NCI-H2171 treated with DMSO at 0.1 percent for 48 hours (cell line): ENCODE data around the gene MMD.
"Not testable (repeated sequence)": the region's sequence is repeated elsewhere in the genome, so short reads cannot be mapped to it uniquely, and the experiment has no call there.

Source experiments
- DNase-seq: peaks from one replicate; lab custom pipeline; 2025; lab: John Stamatoyannopoulos, UW

MMD gene

DNA sequence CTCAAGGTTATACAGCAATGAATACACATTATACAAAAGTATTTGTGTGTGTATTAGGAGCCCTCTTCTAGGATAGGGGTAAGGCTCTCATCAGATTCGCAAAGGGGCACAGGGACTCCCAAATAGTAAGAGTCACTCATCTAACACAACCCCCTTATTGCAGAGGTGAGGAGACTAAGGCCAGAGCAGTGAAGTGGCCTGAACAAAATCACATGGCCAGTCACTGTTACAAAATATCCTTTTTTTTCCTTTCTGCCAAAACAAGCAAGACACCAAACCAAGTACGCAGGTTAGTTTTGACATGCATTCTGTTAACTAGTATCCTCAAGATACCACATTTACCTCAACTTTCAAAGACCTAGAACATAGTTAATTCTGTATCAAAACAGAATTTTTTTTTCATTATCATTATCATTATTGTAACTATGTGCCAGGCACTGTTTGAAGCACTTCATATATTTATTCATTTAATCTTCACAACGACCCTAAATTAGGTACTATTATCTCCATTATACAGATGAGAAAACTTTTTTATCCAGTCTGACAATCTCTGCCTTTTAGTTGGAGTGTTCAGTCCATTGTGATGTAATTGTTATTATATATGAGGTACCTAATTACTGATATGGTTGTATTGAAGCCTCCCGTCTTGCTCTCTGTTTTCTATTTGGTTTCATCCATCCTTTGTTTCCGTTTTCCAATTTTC is 25.7 kb downstream of the MMD start:
- DNase-seq: no peak

GRCh38 chr17:55394357-55395021 is 27.1 kb downstream of the MMD start:
- peak; percentile 35 for DNase-seq

DNA sequence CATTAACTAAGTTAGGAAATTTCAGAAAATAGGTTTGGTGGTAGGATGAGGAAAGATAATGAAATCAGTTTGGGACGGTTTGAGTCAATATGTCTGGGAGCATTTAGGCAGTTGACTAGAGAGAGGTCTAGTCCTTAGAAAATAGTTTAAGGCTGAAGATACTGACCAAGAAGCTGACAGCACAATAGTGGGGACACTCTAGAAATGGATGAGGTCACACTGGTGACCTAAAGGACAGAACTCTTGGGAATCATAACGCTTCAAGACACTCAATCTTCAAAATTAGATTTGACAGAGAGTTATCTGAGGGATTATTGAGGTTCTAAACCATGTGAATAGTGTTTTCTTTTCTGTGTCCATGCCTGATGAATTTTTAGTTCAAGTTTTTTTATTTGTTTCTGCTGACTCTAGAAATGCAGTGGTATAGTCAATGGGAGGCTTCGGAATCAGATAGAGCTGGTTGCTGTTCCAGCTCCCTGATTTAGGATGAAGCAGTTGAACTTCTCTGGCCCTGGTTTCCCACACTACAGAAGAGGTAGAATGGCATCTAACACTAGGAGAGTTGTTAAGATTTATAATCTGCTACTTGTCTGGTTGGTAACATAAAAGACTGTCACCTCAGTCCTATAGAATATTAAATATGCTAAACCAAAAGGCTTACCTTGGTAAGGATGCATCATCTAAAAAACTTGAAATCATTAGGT is 29.7 kb downstream of the MMD start:
- DNase-seq: no peak

DNA sequence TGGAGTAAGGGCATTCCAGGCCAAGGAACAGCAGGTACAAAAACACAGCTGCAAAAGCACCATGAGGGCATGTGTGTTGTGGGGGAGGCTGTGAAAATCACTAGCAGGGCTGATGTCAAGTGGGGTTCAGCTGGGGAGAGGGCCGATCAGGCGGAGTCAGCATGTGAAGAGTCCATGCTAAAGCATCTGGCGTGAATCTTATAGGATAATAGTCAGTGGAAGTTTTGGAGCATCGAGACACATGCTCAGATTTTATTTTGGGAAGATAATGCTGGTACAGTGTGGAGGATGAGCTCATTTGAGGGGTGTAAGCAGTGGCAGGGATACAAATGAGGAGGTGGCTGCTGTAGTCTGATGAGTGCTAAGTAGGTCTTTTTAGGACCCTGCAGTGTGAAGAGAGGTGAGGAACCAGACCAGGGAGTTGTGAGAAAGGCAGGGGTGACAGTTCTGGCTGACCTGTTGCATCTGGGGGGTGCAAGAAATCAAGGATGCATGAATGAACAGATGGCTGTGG is 30.3 kb downstream of the MMD start:
- DNase-seq: no peak

DNA sequence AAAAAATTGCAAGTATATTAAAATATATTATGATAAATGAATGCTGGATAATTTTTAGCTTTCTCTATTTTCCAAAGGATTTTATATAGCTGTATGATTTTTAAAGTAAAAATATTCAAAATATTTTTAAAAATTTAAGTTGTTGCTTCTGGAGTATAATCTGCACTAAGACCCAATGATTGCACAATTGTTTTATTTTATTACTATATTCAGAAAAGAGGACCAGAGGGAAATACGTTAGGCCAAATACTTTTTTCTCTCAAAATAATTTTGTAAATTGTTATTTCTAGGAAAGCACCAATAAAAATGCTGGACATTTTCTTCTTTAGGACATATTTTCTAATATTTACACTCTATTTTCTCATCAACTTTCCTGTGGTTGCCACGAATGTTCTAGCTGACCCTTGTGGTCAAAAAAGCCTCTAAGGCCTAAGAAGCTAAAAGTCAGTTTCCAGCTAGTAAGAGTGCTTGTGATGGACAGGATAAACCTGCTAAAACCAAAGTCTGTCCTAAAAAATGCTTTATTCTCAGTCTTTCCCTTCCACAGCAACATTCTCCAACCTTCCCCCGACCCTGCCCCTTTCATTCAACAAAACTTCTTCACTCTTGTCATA is 31.2 kb downstream of the MMD start:
- no peak for DNase-seq

DNA sequence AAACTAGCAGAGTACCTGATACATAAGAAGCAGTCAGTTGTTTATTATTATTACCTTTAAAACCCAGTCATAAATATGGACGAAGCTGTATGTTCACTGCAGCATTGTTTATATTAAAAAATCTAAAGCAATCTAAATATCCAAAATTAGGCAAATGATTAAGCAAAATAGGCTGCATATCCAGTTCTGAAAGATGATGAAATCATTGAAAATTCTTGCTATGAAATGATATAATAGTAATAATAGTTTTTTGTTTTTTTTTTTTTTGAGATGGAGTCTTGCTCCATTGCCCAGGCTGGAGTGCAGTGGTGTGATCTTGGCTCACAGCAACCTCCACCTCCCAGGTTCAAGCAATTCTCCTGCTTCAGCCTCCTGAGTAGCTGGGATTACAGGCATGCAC is 31.9 kb downstream of the MMD start:
- DNase-seq: not testable (repeated sequence)

DNA sequence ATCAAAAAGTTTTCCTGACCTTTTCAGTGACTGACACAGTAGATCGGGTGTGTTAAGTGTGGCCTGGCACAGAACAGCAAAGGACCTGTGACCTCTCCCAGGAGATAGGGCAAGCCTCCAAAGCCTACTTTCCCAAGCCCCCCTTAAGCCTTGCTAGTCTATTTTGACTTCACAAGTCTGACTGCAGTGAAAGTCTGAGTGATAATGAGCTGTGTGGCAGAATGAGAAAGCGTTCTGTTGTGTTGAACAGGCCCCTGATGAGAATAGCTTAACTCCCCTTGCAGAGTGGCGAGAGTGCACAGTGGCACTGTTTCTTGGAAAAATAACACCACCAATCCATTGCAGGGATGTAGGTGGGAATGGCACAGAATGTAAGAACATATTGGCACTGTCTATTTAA is 32.8 kb downstream of the MMD start:
- no peak for DNase-seq

GRCh38 chr17:55386796-55387332 is 34.8 kb downstream of the MMD start:
- no peak for DNase-seq

DNA sequence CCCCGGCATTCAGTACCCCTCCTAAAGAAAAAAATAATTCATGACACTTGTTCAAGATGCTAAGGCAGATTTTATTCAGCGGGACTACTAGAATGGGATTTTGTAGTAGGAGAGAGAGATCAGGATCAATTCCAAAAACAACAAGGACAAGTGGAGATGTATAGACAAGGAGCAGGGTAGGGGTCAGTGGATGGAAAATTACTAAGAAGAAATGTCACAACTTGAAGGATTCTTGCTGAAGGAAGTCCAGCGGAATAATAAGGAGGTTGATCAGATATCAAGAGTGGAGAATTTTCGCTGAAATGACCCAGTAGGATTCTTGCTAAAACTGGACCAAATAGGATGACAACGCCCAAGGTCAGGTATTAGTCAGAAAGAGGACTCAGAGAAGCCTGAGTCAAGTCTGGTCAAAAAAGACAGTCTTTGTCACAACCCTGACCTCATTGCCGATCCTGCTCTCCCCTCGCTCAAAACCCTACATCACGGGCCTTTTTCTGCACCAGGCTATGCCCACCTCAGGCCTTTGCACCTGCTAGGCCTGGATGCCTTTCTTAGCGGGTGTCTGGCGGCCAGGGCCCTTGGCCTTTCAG is 36.9 kb downstream of the MMD start:
- no peak for DNase-seq

GRCh38 chr17:55383771-55384642 is 37.6 kb downstream of the MMD start:
- no peak for DNase-seq

GRCh38 chr17:55381017-55381770 is 40.4 kb downstream of the MMD start:
- DNase-seq: no peak

GRCh38 chr17:55377671-55378275 is 43.9 kb downstream of the MMD start:
- DNase-seq: no peak

GRCh38 chr17:55368706-55369105 is 52.9 kb downstream of the MMD start:
- no peak for DNase-seq

DNA sequence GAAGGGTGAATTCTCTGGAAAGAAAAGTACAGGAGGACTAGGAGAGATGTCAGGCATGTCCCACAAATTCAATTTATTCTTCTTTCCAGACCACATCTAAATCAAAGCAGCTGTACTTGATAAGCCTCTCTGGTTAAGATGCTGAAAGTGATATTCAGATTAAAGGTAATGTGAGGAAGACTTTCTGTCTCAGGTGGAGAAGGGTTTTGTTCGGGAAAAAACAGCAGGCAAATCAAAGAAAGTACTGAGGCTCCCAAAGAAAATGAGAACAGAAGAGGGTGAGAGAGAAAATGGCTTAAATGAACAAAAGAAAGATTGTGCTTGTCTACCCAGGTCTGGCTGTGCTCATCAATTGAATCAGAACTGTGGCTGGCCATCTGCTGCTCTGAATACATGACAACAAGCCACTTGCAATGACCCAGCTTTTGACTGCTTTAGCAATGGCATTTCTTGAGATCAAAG is 55.6 kb downstream of the MMD start:
- no peak for DNase-seq

- no peak for DNase-seq
Measured at GRCh38 chr17:55363033-55363432, 58.6 kb downstream of the MMD start.

DNA sequence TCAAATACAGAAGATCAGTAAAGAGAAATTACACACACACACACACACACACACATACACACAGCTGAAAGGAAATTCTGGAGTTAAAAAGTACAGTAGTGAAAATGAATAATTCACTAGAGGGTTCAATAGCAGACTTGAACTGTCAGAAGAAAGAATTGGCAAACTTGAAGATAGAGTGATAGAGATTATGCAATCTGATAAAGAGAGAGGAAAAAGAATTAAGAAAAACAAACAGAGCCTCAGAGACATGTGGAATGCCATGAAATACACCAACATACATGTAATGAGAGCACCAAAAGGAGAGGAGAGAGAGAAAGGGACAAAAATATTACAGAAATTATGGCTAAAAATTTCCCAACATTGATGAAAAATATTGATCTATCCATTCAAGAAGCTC is 60.7 kb downstream of the MMD start:
- no peak for DNase-seq

- peak; percentile 67 for DNase-seq
Measured at GRCh38 chr17:55356434-55357328, 65.0 kb downstream of the MMD start.

- no peak for DNase-seq
Measured at GRCh38 chr17:55354941-55355340, 66.7 kb downstream of the MMD start.

- no peak for DNase-seq
Measured at GRCh38 chr17:55354010-55354409, 67.6 kb downstream of the MMD start.
